NB4 (cell line): ENCODE measurements around the gene CCDC120.
A peak's percentile ranks its signal among the peaks of the same experiment; 100 is the strongest.

Source experiments
- DNase-seq: peaks from one replicate; pipeline ENCODE4 v3.0.0; 2010; ENCODE audit warnings: low read depth
- H3K4me3 ChIP-seq: one replicate; pipeline ENCODE4 v1.5.1; 2011; ENCODE audit warnings: mild to moderate bottlenecking, low read depth, low read length, moderate library complexity
- CTCF ChIP-seq: IDR thresholded peaks from one replicate; pipeline ENCODE4 v1.5.1; 2012; ENCODE audit warnings: low read depth, low read length
- MYC ChIP-seq: IDR thresholded peaks from 2 replicates; pipeline ENCODE4 v1.6.1; 2011; ENCODE audit warnings: low read depth, low read length
- POLR2A ChIP-seq: IDR thresholded peaks from 2 replicates; pipeline ENCODE4 v1.6.1; 2011; ENCODE audit warnings: mild to moderate bottlenecking; ENCODE audit not compliant: insufficient read length; ENCODE audit errors: extremely low read depth
- TF ChIP-seq, protein P1 (sequence below): IDR thresholded peaks from 2 replicates; pipeline ENCODE4 v1.6.1; 2011; ENCODE audit warnings: low read depth, low read length

CCDC120 gene

DNA sequence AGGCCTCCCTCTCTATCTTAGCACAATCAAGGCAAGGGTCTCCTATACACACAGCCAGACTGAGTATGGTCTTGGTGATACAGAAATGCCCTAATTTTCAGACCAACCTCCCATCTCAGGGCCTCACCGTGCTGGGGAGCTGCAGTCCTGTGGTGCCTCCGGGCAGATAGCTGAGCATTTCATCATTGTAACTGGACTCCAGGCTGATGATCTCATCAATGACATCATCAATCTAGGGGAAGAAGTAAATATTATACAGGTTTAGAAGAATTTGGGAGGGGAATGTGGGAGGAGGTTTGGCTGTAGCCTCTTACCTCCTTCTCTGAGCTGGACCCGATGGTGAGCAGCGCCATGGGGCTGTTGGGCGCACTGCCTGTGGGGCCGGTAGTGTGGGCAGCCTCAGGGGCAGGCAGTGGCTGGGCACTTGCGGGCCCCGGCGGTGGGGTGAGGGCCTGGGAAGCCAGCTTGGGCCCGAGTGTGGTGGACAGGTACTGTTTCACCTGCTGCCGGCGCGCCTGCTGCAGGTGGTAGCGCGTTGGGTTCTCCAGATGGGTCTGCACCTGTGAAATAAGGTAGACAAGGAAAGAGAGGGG lies 20.8 kb upstream of the CCDC120 start:
- no peak overlapping the region for H3K4me3 ChIP-seq
- no peak for DNase-seq
- TF ChIP-seq CTCF (no peak), MYC (no peak), POLR2A (no peak)
- TF ChIP-seq, protein P1, sequence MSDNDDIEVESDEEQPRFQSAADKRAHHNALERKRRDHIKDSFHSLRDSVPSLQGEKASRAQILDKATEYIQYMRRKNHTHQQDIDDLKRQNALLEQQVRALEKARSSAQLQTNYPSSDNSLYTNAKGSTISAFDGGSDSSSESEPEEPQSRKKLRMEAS: no peak

GRCh38 chrX:49039598-49040375 lies 19.0 kb upstream of the CCDC120 start:
- H3K4me3 ChIP-seq: peak overlapping the region; percentile 9
- TF ChIP-seq, protein P1: no peak
- TF ChIP-seq CTCF: peak; percentile 3
- peak; percentile 96 for DNase-seq

DNA sequence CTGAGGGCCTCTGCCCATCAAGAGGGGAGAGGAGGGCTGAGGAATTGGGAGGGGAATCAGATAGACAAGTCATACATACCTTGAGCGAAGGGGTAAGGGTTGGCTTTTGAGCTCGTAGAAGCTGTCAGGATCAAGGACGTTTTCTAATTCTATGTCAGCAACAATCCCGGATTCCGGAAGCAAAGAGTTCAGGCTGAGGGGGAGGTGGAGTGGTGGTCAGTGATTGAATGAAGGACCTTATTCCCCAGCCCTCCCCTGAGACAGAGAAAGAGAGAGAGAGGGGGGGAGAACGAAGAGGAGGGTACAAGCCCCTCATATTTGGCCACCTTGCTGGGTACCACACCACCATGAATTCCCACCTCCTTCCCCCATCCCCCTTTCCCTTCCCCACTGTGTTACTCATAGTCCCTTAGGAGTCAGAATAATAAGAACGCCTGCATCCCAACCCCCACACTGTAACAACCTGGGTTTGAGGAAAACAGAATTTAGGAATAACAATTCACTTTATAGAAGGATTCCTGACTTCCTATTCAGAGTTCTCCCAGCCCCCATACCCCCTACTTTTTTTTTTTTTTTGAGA lies 18.3 kb upstream of the CCDC120 start:
- H3K4me3 ChIP-seq: peak overlapping the region; percentile 9
- DNase-seq: no peak
- TF ChIP-seq POLR2A: no peak
- no peak for TF ChIP-seq CTCF
- no peak for TF ChIP-seq MYC
- TF ChIP-seq, protein P1: no peak

GRCh38 chrX:49041744-49042580 lies 16.8 kb upstream of the CCDC120 start:
- TF ChIP-seq POLR2A: no peak
- no peak for TF ChIP-seq CTCF
- TF ChIP-seq, protein P1: no peak
- no peak for TF ChIP-seq MYC
- peak; percentile 58 for DNase-seq
- peak overlapping the region; percentile 64 for H3K4me3 ChIP-seq

DNA sequence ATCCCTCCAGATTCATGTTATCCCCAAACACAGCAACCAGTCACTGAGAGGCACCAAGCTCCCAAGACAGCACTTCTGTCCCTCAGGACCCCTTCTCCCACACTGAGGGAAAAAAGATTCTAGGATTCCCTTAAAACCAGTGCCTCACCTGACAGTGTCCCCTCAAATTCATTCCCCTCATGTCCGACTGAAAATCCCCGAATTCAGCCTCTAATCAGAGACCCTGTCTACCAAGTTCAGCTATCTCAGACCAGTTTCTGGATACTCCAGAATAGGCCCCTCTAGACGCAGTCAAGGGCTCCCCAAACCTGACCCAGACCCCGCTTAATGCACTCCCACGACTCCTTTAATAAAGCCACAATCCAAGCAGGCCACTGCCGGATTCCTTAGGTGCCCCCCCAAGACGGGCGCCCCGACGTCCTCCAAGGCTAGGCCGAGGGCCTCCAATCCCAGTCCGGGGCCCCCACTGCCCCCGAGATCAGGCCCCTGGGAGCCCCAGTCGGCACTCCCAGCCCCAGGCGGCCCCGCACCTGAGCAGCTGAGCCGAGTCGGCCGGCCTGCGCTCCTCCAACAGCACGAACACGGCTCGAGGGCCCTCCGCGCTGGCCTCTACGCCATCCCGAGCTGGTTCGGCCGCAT lies 16.1 kb upstream of the CCDC120 start:
- DNase-seq: no peak
- TF ChIP-seq, protein P1: no peak
- H3K4me3 ChIP-seq: peak overlapping the region; percentile 64
